ELR (cell line): Measurements from ENCODE around the gene UBL4B.
A peak's percentile ranks its signal among the peaks of the same experiment; 100 is the strongest.
"Not testable (repeated sequence)": the region's sequence is repeated elsewhere in the genome, so short reads cannot be mapped to it uniquely, and the experiment has no call there.

Experiments used
- DNase-seq: peaks from one replicate; pipeline ENCODE4 v3.0.0-alpha.2; 2015; ENCODE audit warnings: low read depth

Gene UBL4B

GRCh38 chr1:110112143-110112542 is at the start of gene UBL4B:
UBL4B (plus strand) TSS chr1:110112443; CDS start chr1:110112535, 92 bp downstream.
- DNase-seq = no peak

- no peak for DNase-seq
Measured at GRCh38 chr1:110062612-110063011, 49.6 kb upstream of the UBL4B start.

GRCh38 chr1:110063781-110064180 is 48.5 kb upstream of the UBL4B start:
- DNase-seq = no peak

GRCh38 chr1:110064576-110065337 is 47.5 kb upstream of the UBL4B start:
- no peak for DNase-seq

GRCh38 chr1:110065841-110066240 is 46.4 kb upstream of the UBL4B start:
- no peak for DNase-seq

GRCh38 chr1:110067479-110067892 is 44.8 kb upstream of the UBL4B start:
- DNase-seq = no peak

- DNase-seq = no peak
Measured at GRCh38 chr1:110067893-110068645, 44.2 kb upstream of the UBL4B start.

- DNase-seq = no peak
Measured at GRCh38 chr1:110068646-110069403, 43.4 kb upstream of the UBL4B start.

GRCh38 chr1:110069404-110070281 is 42.6 kb upstream of the UBL4B start:
- no peak for DNase-seq

- DNase-seq = no peak
Measured at GRCh38 chr1:110070282-110070669, 42.0 kb upstream of the UBL4B start.

GRCh38 chr1:110070671-110071242 is 41.5 kb upstream of the UBL4B start, which contains the start of gene ALX3:
ALX3 (minus strand) TSS chr1:110070672; CDS start chr1:110070612, 60 bp downstream.
- DNase-seq = no peak

GRCh38 chr1:110074166-110074565 is 38.1 kb upstream of the UBL4B start:
- DNase-seq = no peak

- DNase-seq = no peak
Measured at GRCh38 chr1:110076789-110077500, 35.3 kb upstream of the UBL4B start.

- not testable (repeated sequence) for DNase-seq
Measured at GRCh38 chr1:110079995-110080394, 32.2 kb upstream of the UBL4B start.

- DNase-seq = no peak
Measured at GRCh38 chr1:110081061-110081460, 31.2 kb upstream of the UBL4B start.

GRCh38 chr1:110082477-110082876 is 29.8 kb upstream of the UBL4B start:
- no peak for DNase-seq

- DNase-seq = no peak
Measured at GRCh38 chr1:110083061-110083865, 29.0 kb upstream of the UBL4B start.

- no peak for DNase-seq
Measured at GRCh38 chr1:110083866-110084226, 28.4 kb upstream of the UBL4B start.

- peak; percentile 45 for DNase-seq
Measured at GRCh38 chr1:110084227-110085078, 27.8 kb upstream of the UBL4B start.
